ENCODE results near the gene KLHL12. TPM values are rescaled to one million over a fixed set of nuclear protein-coding genes. Genes with fewer than 3 reads are reported as not detected.
"Not testable (repeated sequence)": the region's sequence is repeated elsewhere in the genome, so short reads cannot be mapped to it uniquely, and the experiment has no call there.

Gene KLHL12
- total RNA-seq, 1 donor from 2014 or later = 33.8 TPM

- Mint-ChIP-seq H3K4me1 (ENCODE audit: unreplicated experiment) (no peaks in the 10 kb centered on the region), H3K9me3 (no peaks in the 10 kb centered on the region), H3K27me3 (no peaks in the 10 kb centered on the region), H3K36me3 (peaks cover 9% of the 10 kb centered on the region), H3K27ac (no peak overlapping the region), H3K4me3 (no peak overlapping the region)
- TF ChIP-seq, protein P1, sequence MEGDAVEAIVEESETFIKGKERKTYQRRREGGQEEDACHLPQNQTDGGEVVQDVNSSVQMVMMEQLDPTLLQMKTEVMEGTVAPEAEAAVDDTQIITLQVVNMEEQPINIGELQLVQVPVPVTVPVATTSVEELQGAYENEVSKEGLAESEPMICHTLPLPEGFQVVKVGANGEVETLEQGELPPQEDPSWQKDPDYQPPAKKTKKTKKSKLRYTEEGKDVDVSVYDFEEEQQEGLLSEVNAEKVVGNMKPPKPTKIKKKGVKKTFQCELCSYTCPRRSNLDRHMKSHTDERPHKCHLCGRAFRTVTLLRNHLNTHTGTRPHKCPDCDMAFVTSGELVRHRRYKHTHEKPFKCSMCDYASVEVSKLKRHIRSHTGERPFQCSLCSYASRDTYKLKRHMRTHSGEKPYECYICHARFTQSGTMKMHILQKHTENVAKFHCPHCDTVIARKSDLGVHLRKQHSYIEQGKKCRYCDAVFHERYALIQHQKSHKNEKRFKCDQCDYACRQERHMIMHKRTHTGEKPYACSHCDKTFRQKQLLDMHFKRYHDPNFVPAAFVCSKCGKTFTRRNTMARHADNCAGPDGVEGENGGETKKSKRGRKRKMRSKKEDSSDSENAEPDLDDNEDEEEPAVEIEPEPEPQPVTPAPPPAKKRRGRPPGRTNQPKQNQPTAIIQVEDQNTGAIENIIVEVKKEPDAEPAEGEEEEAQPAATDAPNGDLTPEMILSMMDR (conservative IDR thresholded peaks at IDR 0.05) = no peak
- DNase-seq (ENCODE audit: extremely low spot score, unreplicated experiment) = no peak
These were observed 7.4 kb downstream of the KLHL12 start for GRCh38 chr1:202919615-202920014.

DNA sequence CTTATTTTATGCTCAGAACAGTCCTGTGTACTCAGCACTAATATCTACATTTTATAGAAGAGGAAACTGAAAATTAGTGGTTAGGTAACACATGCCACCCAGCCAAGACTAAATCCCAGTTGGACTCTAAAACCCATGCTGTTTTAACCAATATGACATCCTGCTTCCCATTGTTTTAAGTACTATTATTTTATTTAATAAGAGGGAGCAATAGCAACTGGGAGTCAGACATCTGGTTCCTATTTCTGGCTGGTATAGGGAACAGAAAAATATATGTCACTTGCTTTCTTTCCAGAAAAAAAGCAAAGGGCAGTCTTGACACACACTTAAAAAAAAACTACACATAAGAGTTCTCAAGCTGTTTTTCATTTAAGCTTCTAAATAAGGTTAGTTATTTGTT is 11.9 kb downstream of the KLHL12 start:
- H3K4me1 Mint-ChIP-seq (ENCODE audit: unreplicated experiment) = no peaks in the 10 kb centered on the region
- TF ChIP-seq, protein P1 (conservative IDR thresholded peaks at IDR 0.05) = no peak
- DNase-seq (ENCODE audit: extremely low spot score, unreplicated experiment) = no peak
- no peaks in the 10 kb centered on the region for H3K9me3 Mint-ChIP-seq
- H3K27ac Mint-ChIP-seq = no peak overlapping the region
- peaks cover 36% of the 10 kb centered on the region for H3K36me3 Mint-ChIP-seq
- H3K4me3 Mint-ChIP-seq = no peak overlapping the region
- no peaks in the 10 kb centered on the region for H3K27me3 Mint-ChIP-seq

GRCh38 chr1:202912476-202912875 is 14.6 kb downstream of the KLHL12 start:
- H3K36me3 Mint-ChIP-seq = peaks cover 39% of the 10 kb centered on the region
- not testable (repeated sequence) for H3K9me3 Mint-ChIP-seq; H3K4me1 Mint-ChIP-seq (ENCODE audit: unreplicated experiment); DNase-seq (ENCODE audit: extremely low spot score, unreplicated experiment); H3K27me3 Mint-ChIP-seq; H3K4me3 Mint-ChIP-seq; H3K27ac Mint-ChIP-seq

- H3K27ac Mint-ChIP-seq = no peak overlapping the region
- H3K4me1 Mint-ChIP-seq (ENCODE audit: unreplicated experiment) = no peaks in the 10 kb centered on the region
- no peak overlapping the region for H3K4me3 Mint-ChIP-seq
- H3K9me3 Mint-ChIP-seq = no peaks in the 10 kb centered on the region
- DNase-seq (ENCODE audit: extremely low spot score, unreplicated experiment) = no peak
- TF ChIP-seq, protein P1 (conservative IDR thresholded peaks at IDR 0.05) = no peak
- no peaks in the 10 kb centered on the region for H3K27me3 Mint-ChIP-seq
- peaks cover 41% of the 10 kb centered on the region for H3K36me3 Mint-ChIP-seq
These were observed 17.5 kb downstream of the KLHL12 start for GRCh38 chr1:202909494-202909893.

DNA sequence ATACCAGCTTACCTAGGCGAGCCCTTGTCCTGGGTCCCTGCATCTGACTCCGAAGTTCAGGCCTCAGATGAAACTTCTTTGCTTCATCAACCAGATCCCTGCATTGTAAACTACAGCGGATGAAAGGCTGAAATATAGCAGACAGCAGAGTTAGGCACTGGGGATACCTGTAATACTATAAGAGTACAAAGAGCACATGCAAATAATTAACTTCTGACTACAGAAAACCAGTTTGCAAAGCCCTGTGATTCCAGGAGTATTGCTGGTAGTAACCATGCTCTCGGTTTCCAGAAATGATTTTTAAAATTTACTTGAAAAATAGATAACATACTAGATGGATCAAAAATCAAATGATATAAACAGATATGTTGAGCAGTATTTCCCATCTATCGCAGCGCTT is 18.0 kb downstream of the KLHL12 start:
- TF ChIP-seq, protein P1 (conservative IDR thresholded peaks at IDR 0.05) = no peak
- no peak for DNase-seq (ENCODE audit: extremely low spot score, unreplicated experiment)
- Mint-ChIP-seq H3K27ac (no peak overlapping the region), H3K36me3 (peaks cover 38% of the 10 kb centered on the region), H3K27me3 (no peaks in the 10 kb centered on the region), H3K4me3 (no peak overlapping the region), H3K4me1 (ENCODE audit: unreplicated experiment) (no peaks in the 10 kb centered on the region), H3K9me3 (no peaks in the 10 kb centered on the region)

GRCh38 chr1:202905331-202905730 is 21.7 kb downstream of the KLHL12 start:
- no peaks in the 10 kb centered on the region for H3K9me3 Mint-ChIP-seq
- no peak overlapping the region for H3K4me3 Mint-ChIP-seq
- no peaks in the 10 kb centered on the region for H3K27me3 Mint-ChIP-seq
- no peak overlapping the region for H3K27ac Mint-ChIP-seq
- no peak for DNase-seq (ENCODE audit: extremely low spot score, unreplicated experiment)
- peaks cover 15% of the 10 kb centered on the region for H3K36me3 Mint-ChIP-seq
- no peaks in the 10 kb centered on the region for H3K4me1 Mint-ChIP-seq (ENCODE audit: unreplicated experiment)
- TF ChIP-seq, protein P1 (conservative IDR thresholded peaks at IDR 0.05) = no peak

DNA sequence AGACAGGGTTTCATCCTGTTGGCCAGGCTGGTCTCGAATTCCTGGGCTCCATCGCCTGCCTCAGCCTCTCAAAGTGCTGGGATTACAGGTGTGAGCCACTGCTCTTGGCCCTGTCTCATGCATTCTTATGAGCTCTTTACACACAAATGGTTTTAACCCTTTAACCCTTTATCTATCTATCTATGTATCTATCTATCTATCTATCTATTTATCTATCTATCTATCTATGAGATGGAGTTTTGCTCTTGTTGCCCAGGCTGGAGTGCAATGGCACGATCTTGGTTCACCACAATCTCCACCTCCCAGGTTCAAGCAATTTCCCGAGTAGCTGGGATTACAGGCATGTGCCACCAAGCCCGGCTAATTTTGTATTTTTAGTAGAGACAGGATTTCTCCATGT is 23.2 kb downstream of the KLHL12 start:
- H3K4me1 Mint-ChIP-seq (ENCODE audit: unreplicated experiment); H3K27me3 Mint-ChIP-seq; DNase-seq (ENCODE audit: extremely low spot score, unreplicated experiment); H3K4me3 Mint-ChIP-seq; H3K36me3 Mint-ChIP-seq; H3K9me3 Mint-ChIP-seq; H3K27ac Mint-ChIP-seq: not testable (repeated sequence)
